Lower lobe of right lung (tissue), 2 donors: Measurements from ENCODE around the gene MLXIP. TPM values are rescaled to one million over a fixed set of nuclear protein-coding genes. Genes with fewer than 3 reads are reported as not detected.

Source experiments
- ATAC-seq, 2 donors: fragments of 200-7000 bp; cut with Tn5 transposase; one replicate each; pipeline ENCODE4 v1.9.1; 2020 to 2022; ENCODE audit warnings: mild to moderate bottlenecking in 2 of 2, moderate library complexity in 2 of 2
- DNase-seq: peaks from one replicate; pipeline ENCODE4 v3.0.0-alpha.2; 2020
- H3K27ac ChIP-seq: fragments of 200-600 bp; one replicate; pipeline ENCODE4 v1.8.0; 2022
- H3K27me3 ChIP-seq: fragments of 200-600 bp; one replicate; pipeline ENCODE4 v1.8.0; 2022; ENCODE audit warnings: low read depth
- H3K36me3 ChIP-seq: fragments of 200-600 bp; one replicate; pipeline ENCODE4 v1.8.0; 2022; ENCODE audit warnings: mild to moderate bottlenecking
- H3K4me1 ChIP-seq: fragments of 200-600 bp; one replicate; pipeline ENCODE4 v1.8.0; 2022
- H3K4me3 ChIP-seq: fragments of 200-600 bp; one replicate; pipeline ENCODE4 v1.8.0; 2022; ENCODE audit warnings: mild to moderate bottlenecking
- H3K9me3 ChIP-seq: fragments of 200-600 bp; one replicate; pipeline ENCODE4 v1.8.0; 2022
- CTCF ChIP-seq: fragments of 200-600 bp; IDR thresholded peaks from one replicate; pipeline ENCODE4 v1.8.0; 2022; ENCODE audit warnings: antibody characterized with exemption, mild to moderate bottlenecking
- intact Hi-C: fragments of 100-400 bp; cut with DNase I; formaldehyde crosslinking; loops from one replicate; pipeline ENCODE4 v1.11.0; 2022
- total RNA-seq: library from RNA; stranded (reverse); fragmentation: NEBNext Ultra II Directional; extraction: Animal tissue kit (Norgen Biotek cat#: 25700); gene quantifications from one replicate; pipeline ENCODE4 v1.2.1, GENCODE V29; 2021
- donor health status: DM: no; HTN: yes; CAD: no; lungs with severe emphysema.

MLXIP gene
- total RNA-seq, 1 donor from 2014 or later: 55.9 TPM

- Histone ChIP-seq H3K36me3 (no peaks in the 10 kb centered on the region), H3K27ac (no peak overlapping the region), H3K27me3 (no peaks in the 10 kb centered on the region), H3K4me1 (no peaks in the 10 kb centered on the region), H3K4me3 (no peak overlapping the region), H3K9me3 (no peaks in the 10 kb centered on the region)
- DNase-seq: no peak
- intact Hi-C loops: no loop called here
- ATAC-seq: no peak
- no peak for TF ChIP-seq CTCF
Observed at GRCh38 chr12:122158700-122159285, 80.2 kb downstream of the MLXIP start.

GRCh38 chr12:122159882-122160281 lies 81.3 kb downstream of the MLXIP start:
- Histone ChIP-seq H3K27me3 (no peaks in the 10 kb centered on the region), H3K4me3 (no peak overlapping the region), H3K4me1 (no peaks in the 10 kb centered on the region), H3K9me3 (no peaks in the 10 kb centered on the region), H3K36me3 (no peaks in the 10 kb centered on the region), H3K27ac (no peak overlapping the region)
- DNase-seq: no peak
- no peak for ATAC-seq
- intact Hi-C loops: no loop called here
- TF ChIP-seq CTCF: no peak

GRCh38 chr12:122160761-122161160 lies 82.2 kb downstream of the MLXIP start:
- no peak for TF ChIP-seq CTCF
- DNase-seq: no peak

GRCh38 chr12:122161682-122162081 lies 83.1 kb downstream of the MLXIP start:
- Histone ChIP-seq H3K4me1 (no peaks in the 10 kb centered on the region), H3K4me3 (no peak overlapping the region), H3K9me3 (no peaks in the 10 kb centered on the region), H3K27me3 (no peaks in the 10 kb centered on the region), H3K36me3 (no peaks in the 10 kb centered on the region), H3K27ac (no peak overlapping the region)
- intact Hi-C loops: no loop called here
- DNase-seq: no peak
- ATAC-seq: no peak
- no peak for TF ChIP-seq CTCF

More at GRCh38 chr12:122160761-122161160, 82.2 kb downstream of the MLXIP start:
- Histone ChIP-seq H3K36me3 (no peaks in the 10 kb centered on the region), H3K27me3 (no peaks in the 10 kb centered on the region), H3K9me3 (no peaks in the 10 kb centered on the region), H3K4me3 (no peak overlapping the region), H3K27ac (no peak overlapping the region), H3K4me1 (no peaks in the 10 kb centered on the region)
- no peak for ATAC-seq
- intact Hi-C loops: no loop called here

GRCh38 chr12:122162976-122163375 lies 84.4 kb downstream of the MLXIP start:
- DNase-seq (no peak), ATAC-seq (no peak)
- H3K4me3 ChIP-seq: no peak overlapping the region
- H3K4me1 ChIP-seq: no peaks in the 10 kb centered on the region
- H3K27me3 ChIP-seq: no peaks in the 10 kb centered on the region
- H3K27ac ChIP-seq: no peak overlapping the region
- no peaks in the 10 kb centered on the region for H3K36me3 ChIP-seq
- no peak for TF ChIP-seq CTCF
- intact Hi-C loops: no loop called here
- no peaks in the 10 kb centered on the region for H3K9me3 ChIP-seq
